Neural crest cell (in vitro differentiated cells): Measurements from ENCODE around the gene C19orf47. TPM values are rescaled to one million over a fixed set of nuclear protein-coding genes. Genes with fewer than 3 reads are reported as not detected.

Experiments
- DNase-seq: peaks from one replicate; pipeline ENCODE4 v3.0.0; 2021; ENCODE audit warnings: low read depth, mixed read lengths, low spot score
- H3K27ac Mint-ChIP-seq: one replicate; pipeline ENCODE4 v1.8.0; 2021; ENCODE audit warnings: mild to moderate bottlenecking, mixed read lengths; ENCODE audit not compliant: unreplicated experiment
- H3K27me3 Mint-ChIP-seq: 2 replicates; pipeline ENCODE4 v1.8.0; 2021; ENCODE audit warnings: low read depth, mild to moderate bottlenecking, mixed read lengths
- H3K36me3 Mint-ChIP-seq: 2 replicates; pipeline ENCODE4 v1.8.0; 2021; ENCODE audit warnings: low read depth, mild to moderate bottlenecking, mixed read lengths
- H3K4me1 Mint-ChIP-seq: 2 replicates; pipeline ENCODE4 v1.8.0; 2021; ENCODE audit warnings: mixed read lengths
- H3K4me3 Mint-ChIP-seq: one replicate; pipeline ENCODE4 v1.8.0; 2021; ENCODE audit warnings: mild to moderate bottlenecking, mixed read lengths
- H3K9me3 Mint-ChIP-seq: 2 replicates; pipeline ENCODE4 v1.8.0; 2021; ENCODE audit warnings: mixed read lengths
- CTCF ChIP-seq: fragments of 200-600 bp; sonication (generic); conservative IDR thresholded peaks from 2 replicates; pipeline ENCODE4 v1.5.0; 2021; ENCODE audit warnings: antibody characterized with exemption, mild to moderate bottlenecking
- total RNA-seq: library from RNA; stranded (reverse); gene quantifications from 2 replicates; pipeline ENCODE4 v1.2.1, GENCODE V29; 2021

The C19orf47 gene
- total RNA-seq, 1 donor from 2014 or later: 19.0 TPM

- no peak for DNase-seq
- H3K4me1 Mint-ChIP-seq: peaks cover 5% of the 10 kb centered on the region
- TF ChIP-seq CTCF: no peak
- H3K9me3 Mint-ChIP-seq: no peaks in the 10 kb centered on the region
- no peak overlapping the region for H3K4me3 Mint-ChIP-seq
- H3K36me3 Mint-ChIP-seq: no peaks in the 10 kb centered on the region
- no peak overlapping the region for H3K27ac Mint-ChIP-seq
- no peaks in the 10 kb centered on the region for H3K27me3 Mint-ChIP-seq
These were observed 47.5 kb downstream of the C19orf47 start for GRCh38 chr19:40300668-40301067.

- no peaks in the 10 kb centered on the region for H3K4me1 Mint-ChIP-seq
- no peaks in the 10 kb centered on the region for H3K27me3 Mint-ChIP-seq
- no peak overlapping the region for H3K27ac Mint-ChIP-seq
- no peak for TF ChIP-seq CTCF
- no peak for DNase-seq
- H3K4me3 Mint-ChIP-seq: no peak overlapping the region
- no peaks in the 10 kb centered on the region for H3K9me3 Mint-ChIP-seq
- no peaks in the 10 kb centered on the region for H3K36me3 Mint-ChIP-seq
These were observed 50.2 kb downstream of the C19orf47 start for GRCh38 chr19:40298026-40298425.

GRCh38 chr19:40294560-40294959 lies 53.6 kb downstream of the C19orf47 start:
- Mint-ChIP-seq H3K27ac (no peak overlapping the region), H3K4me3 (no peak overlapping the region), H3K4me1 (no peaks in the 10 kb centered on the region), H3K9me3 (no peaks in the 10 kb centered on the region), H3K36me3 (no peaks in the 10 kb centered on the region), H3K27me3 (no peaks in the 10 kb centered on the region)
- DNase-seq: no peak
- TF ChIP-seq CTCF: no peak

GRCh38 chr19:40286971-40287421 lies 61.2 kb downstream of the C19orf47 start:
- Mint-ChIP-seq H3K27ac (peak overlapping the region; percentile 17), H3K27me3 (no peaks in the 10 kb centered on the region), H3K36me3 (no peaks in the 10 kb centered on the region), H3K9me3 (no peaks in the 10 kb centered on the region), H3K4me1 (peaks cover 31% of the 10 kb centered on the region), H3K4me3 (peak overlapping the region; percentile 62)
- DNase-seq: no peak
- no peak for TF ChIP-seq CTCF

- peak overlapping the region; percentile 95 for H3K4me3 Mint-ChIP-seq
- no peak for TF ChIP-seq CTCF
These were observed 61.8 kb downstream of the C19orf47 start for GRCh38 chr19:40286235-40286970.

More at GRCh38 chr19:40286235-40286970, 61.8 kb downstream of the C19orf47 start:
- no peaks in the 10 kb centered on the region for H3K27me3 Mint-ChIP-seq
- H3K27ac Mint-ChIP-seq: peak overlapping the region; percentile 17
- no peaks in the 10 kb centered on the region for H3K9me3 Mint-ChIP-seq
- no peaks in the 10 kb centered on the region for H3K36me3 Mint-ChIP-seq
- H3K4me1 Mint-ChIP-seq: peaks cover 31% of the 10 kb centered on the region
- no peak for DNase-seq
